Astrocyte of the hippocampus (primary cell): ENCODE results near the gene CCDC13.
A peak's percentile ranks its signal among the peaks of the same experiment; 100 is the strongest.
"Not testable (repeated sequence)": the region's sequence is repeated elsewhere in the genome, so short reads cannot be mapped to it uniquely, and the experiment has no call there.

Source experiments
- DNase-seq: peaks from one replicate; pipeline ENCODE4 v3.0.0; 2011; ENCODE audit warnings: low read depth, low spot score

CCDC13 gene

GRCh38 chr3:42772670-42773408, at the start of gene CCDC13:
Gene CCDC13 (minus strand): TSS chr3:42773253. CDS start chr3:42758345, 14,908 bp downstream.
- peak; percentile 94 for DNase-seq

GRCh38 chr3:42822828-42823227, 49.8 kb upstream of the CCDC13 start:
- peak; percentile 22 for DNase-seq

- DNase-seq = no peak
Observed at GRCh38 chr3:42820746-42821051, 47.6 kb upstream of the CCDC13 start.

GRCh38 chr3:42819351-42819965, 46.4 kb upstream of the CCDC13 start:
- DNase-seq = peak; percentile 37

GRCh38 chr3:42815826-42816225, 42.8 kb upstream of the CCDC13 start:
- DNase-seq = peak; percentile 31

- no peak for DNase-seq
Observed at GRCh38 chr3:42814914-42815507, 42.0 kb upstream of the CCDC13 start.

- no peak for DNase-seq
Observed at GRCh38 chr3:42814246-42814645, 41.2 kb upstream of the CCDC13 start.

- DNase-seq = not testable (repeated sequence)
Observed at GRCh38 chr3:42811118-42811883, 38.2 kb upstream of the CCDC13 start.

- DNase-seq = not testable (repeated sequence)
Observed at GRCh38 chr3:42810706-42811105, 37.7 kb upstream of the CCDC13 start.

- DNase-seq = no peak
Observed at GRCh38 chr3:42809202-42809601, 36.1 kb upstream of the CCDC13 start, which contains the start of gene ACKR2. Gene ACKR2 (plus strand): TSS chr3:42809445. CDS start chr3:42864503, 55,058 bp downstream.

GRCh38 chr3:42807929-42808328, 34.9 kb upstream of the CCDC13 start:
- DNase-seq = no peak

GRCh38 chr3:42805141-42805821, 32.2 kb upstream of the CCDC13 start:
- peak; percentile 49 for DNase-seq

- DNase-seq = no peak
Observed at GRCh38 chr3:42804831-42805132, 31.7 kb upstream of the CCDC13 start.

- DNase-seq = peak; percentile 99
Observed at GRCh38 chr3:42804106-42804830, 31.2 kb upstream of the CCDC13 start, which contains the start of gene HIGD1A. Gene HIGD1A (minus strand): TSS chr3:42804490. CDS start chr3:42794253, 10,237 bp downstream.

- DNase-seq = peak; percentile 53
Observed at GRCh38 chr3:42803414-42804105, 30.5 kb upstream of the CCDC13 start.

GRCh38 chr3:42802876-42803413, 29.9 kb upstream of the CCDC13 start:
- DNase-seq = no peak

GRCh38 chr3:42801784-42802183, 28.7 kb upstream of the CCDC13 start:
- no peak for DNase-seq

GRCh38 chr3:42801048-42801620, 28.1 kb upstream of the CCDC13 start:
- DNase-seq = no peak

GRCh38 chr3:42800251-42800650, 27.2 kb upstream of the CCDC13 start:
- no peak for DNase-seq

- no peak for DNase-seq
Observed at GRCh38 chr3:42799376-42799775, 26.3 kb upstream of the CCDC13 start.
